HCEC 1CT (cell line): ENCODE measurements around the gene ACTRT2.

Experiments used
- DNase-seq: peaks from one replicate; pipeline ENCODE4 v3.0.0-alpha.2; 2017

ACTRT2 gene

GRCh38 chr1:3055051-3055450 lies 33.8 kb downstream of the ACTRT2 start:
- DNase-seq = no peak

- DNase-seq = no peak
These were observed 35.4 kb downstream of the ACTRT2 start for GRCh38 chr1:3056641-3057040.

- no peak for DNase-seq
These were observed 37.2 kb downstream of the ACTRT2 start for GRCh38 chr1:3058263-3059030.

GRCh38 chr1:3060127-3060526 lies 38.9 kb downstream of the ACTRT2 start:
- DNase-seq = no peak

- no peak for DNase-seq
These were observed 39.6 kb downstream of the ACTRT2 start for GRCh38 chr1:3060601-3061551.

- no peak for DNase-seq
These were observed 40.3 kb downstream of the ACTRT2 start for GRCh38 chr1:3061566-3061965.

- DNase-seq = no peak
These were observed 40.8 kb downstream of the ACTRT2 start for GRCh38 chr1:3061981-3062615.

GRCh38 chr1:3062616-3063378 lies 41.5 kb downstream of the ACTRT2 start:
- DNase-seq = no peak

GRCh38 chr1:3063379-3064295 lies 42.4 kb downstream of the ACTRT2 start:
- DNase-seq = no peak

GRCh38 chr1:3064296-3064850 lies 43.1 kb downstream of the ACTRT2 start:
- no peak for DNase-seq

GRCh38 chr1:3064901-3065300 lies 43.6 kb downstream of the ACTRT2 start:
- DNase-seq = no peak

GRCh38 chr1:3065396-3065795 lies 44.1 kb downstream of the ACTRT2 start:
- DNase-seq = no peak

GRCh38 chr1:3065797-3066196 lies 44.5 kb downstream of the ACTRT2 start:
- no peak for DNase-seq

- DNase-seq = no peak
These were observed 45.0 kb downstream of the ACTRT2 start for GRCh38 chr1:3066250-3066711.

GRCh38 chr1:3066826-3067225 lies 45.6 kb downstream of the ACTRT2 start:
- no peak for DNase-seq

GRCh38 chr1:3067301-3067670 lies 46.0 kb downstream of the ACTRT2 start:
- DNase-seq = no peak

GRCh38 chr1:3067671-3068563 lies 46.6 kb downstream of the ACTRT2 start:
- DNase-seq = no peak

- DNase-seq = no peak
These were observed 47.5 kb downstream of the ACTRT2 start, which contains the start of gene PRDM16 for GRCh38 chr1:3068564-3069431. Gene PRDM16, plus strand, starts transcription at chr1:3069203. Its CDS starts 57 bp downstream, at chr1:3069260.
